ENCODE data around the gene PPP1R12B.
A peak's percentile ranks its signal among the peaks of the same experiment; 100 is the strongest.
"Not testable (repeated sequence)": the region's sequence is repeated elsewhere in the genome, so short reads cannot be mapped to it uniquely, and the experiment has no call there.

PPP1R12B gene

DNA sequence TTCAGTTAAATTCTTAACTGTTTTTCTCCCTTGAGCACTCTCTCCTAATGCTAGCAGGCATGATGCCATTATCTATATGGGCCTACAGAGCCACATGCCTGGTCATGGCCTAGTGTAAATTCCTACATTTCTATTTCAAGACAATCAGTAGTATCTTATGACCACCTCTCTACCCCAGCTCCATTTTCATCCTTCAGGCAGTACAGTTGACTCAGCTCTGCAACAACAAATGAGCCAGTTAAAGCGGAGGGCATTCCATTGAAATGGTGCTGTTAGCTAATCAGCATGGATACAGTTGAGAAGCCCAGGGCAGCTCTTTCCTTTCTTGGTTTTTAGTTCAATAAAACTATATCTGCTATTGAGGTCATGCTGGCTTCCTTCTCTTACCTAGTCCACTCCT is 150.0 kb downstream of the PPP1R12B start:
- peaks cover 12% of the 10 kb centered on the region for H3K36me3 ChIP-seq (ENCODE audit: insufficient read depth, low read length)
- no peak overlapping the region for H3K27ac ChIP-seq (ENCODE audit: low read depth, low read length)
- WGBS, result 75% methylated on average over 1 of the region's 1 CpG
- no peaks in the 10 kb centered on the region for H3K9me3 ChIP-seq (ENCODE audit: insufficient read depth, low read depth, low read length)
- no peaks in the 10 kb centered on the region; the same call in 1 of the 2 replicates for H3K4me1 ChIP-seq (ENCODE audit: insufficient read depth, low read length)
- no peaks in the 10 kb centered on the region for H3K27me3 ChIP-seq (ENCODE audit: insufficient read depth, low read length)
- H3K9ac ChIP-seq (ENCODE audit: low read depth, low read length), result no peak overlapping the region
- no peak overlapping the region for H3K4me3 ChIP-seq (ENCODE audit: low read length)

DNA sequence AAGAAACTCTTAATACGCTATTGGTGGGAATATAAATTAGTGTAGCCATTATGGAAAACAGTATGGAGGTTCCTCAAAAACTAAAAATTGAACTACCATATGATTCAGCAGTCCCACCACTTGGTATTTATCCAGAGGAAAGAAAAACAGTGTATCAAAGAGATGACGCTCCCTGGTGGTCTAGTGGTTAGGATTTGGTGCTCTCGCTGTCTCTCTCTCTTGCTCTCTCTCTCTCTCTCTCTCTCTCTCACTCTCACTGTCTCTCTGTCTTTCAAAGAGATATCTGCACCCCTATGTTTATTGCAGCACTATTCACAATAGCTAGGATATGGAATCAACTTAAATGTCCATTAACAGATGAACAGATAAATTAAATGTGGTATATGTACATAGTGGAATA is 151.5 kb downstream of the PPP1R12B start:
- H3K9me3 ChIP-seq (ENCODE audit: insufficient read depth, low read depth, low read length); H3K4me3 ChIP-seq (ENCODE audit: low read length); H3K27ac ChIP-seq (ENCODE audit: low read depth, low read length); H3K9ac ChIP-seq (ENCODE audit: low read depth, low read length); H3K4me1 ChIP-seq (ENCODE audit: insufficient read depth, low read length); H3K27me3 ChIP-seq (ENCODE audit: insufficient read depth, low read length): not testable (repeated sequence)
- peaks cover 12% of the 10 kb centered on the region for H3K36me3 ChIP-seq (ENCODE audit: insufficient read depth, low read length)
- WGBS, result 87% methylated on average over 3 of the region's 3 CpGs

DNA sequence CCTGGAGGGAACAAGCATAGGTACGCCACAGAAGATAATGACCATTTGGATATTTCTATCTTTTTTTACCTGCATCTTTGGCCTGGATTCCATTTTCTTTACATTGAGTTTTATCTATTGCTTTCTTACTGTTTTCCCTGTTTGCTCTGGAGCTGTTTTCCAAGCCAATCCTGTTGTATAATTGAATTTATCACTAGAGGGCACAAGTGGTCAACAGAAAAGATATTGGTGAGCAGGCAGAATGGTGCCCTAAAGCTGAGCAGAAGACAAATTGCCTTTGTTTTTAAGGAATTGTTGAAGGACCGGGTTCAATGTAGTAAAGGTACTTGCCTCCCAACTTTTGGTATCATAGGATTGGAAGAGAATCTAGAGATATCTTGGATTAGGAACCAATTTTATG is 152.8 kb downstream of the PPP1R12B start:
- Histone ChIP-seq H3K27me3 (ENCODE audit: insufficient read depth, low read length) (no peaks in the 10 kb centered on the region), H3K4me3 (ENCODE audit: low read length) (no peak overlapping the region), H3K36me3 (ENCODE audit: insufficient read depth, low read length) (no peaks in the 10 kb centered on the region), H3K9ac (ENCODE audit: low read depth, low read length) (no peak overlapping the region), H3K27ac (ENCODE audit: low read depth, low read length) (no peak overlapping the region), H3K4me1 (ENCODE audit: insufficient read depth, low read length) (peaks cover 14% of the 10 kb centered on the region), H3K9me3 (ENCODE audit: insufficient read depth, low read depth, low read length) (no peaks in the 10 kb centered on the region)
- WGBS, result 53% methylated on average over 2 of the region's 2 CpGs

DNA sequence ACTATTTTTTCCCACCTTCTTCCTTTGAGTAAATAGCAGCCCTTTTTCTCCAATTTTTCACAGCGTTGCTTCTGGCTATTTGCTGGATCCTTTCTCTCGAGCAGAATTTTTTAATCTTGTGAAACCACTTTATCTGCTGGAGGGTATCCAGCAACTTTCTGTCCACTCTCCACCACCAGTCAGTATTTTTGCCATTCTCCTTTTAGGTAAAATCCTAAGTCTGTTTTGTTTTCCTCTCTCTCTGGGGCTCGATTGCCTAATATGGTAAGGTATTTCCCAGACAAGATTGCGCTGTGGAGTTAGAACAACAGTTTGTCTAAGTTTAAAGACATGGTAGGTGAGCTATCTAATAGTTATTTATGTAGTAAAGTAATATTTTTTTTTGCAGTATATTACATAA is 156.9 kb downstream of the PPP1R12B start:
- H3K9me3 ChIP-seq (ENCODE audit: insufficient read depth, low read depth, low read length), result no peaks in the 10 kb centered on the region
- H3K27me3 ChIP-seq (ENCODE audit: insufficient read depth, low read length), result no peaks in the 10 kb centered on the region
- H3K9ac ChIP-seq (ENCODE audit: low read depth, low read length), result peak overlapping the region; percentile 74; the same call in 1 of the 2 replicates
- H3K4me1 ChIP-seq (ENCODE audit: insufficient read depth, low read length), result peaks cover 14% of the 10 kb centered on the region
- 52% methylated on average over 4 of the region's 4 CpGs for WGBS
- peak overlapping the region; percentile 79 for H3K27ac ChIP-seq (ENCODE audit: low read depth, low read length)
- H3K36me3 ChIP-seq (ENCODE audit: insufficient read depth, low read length), result no peaks in the 10 kb centered on the region
- no peak overlapping the region for H3K4me3 ChIP-seq (ENCODE audit: low read length)

DNA sequence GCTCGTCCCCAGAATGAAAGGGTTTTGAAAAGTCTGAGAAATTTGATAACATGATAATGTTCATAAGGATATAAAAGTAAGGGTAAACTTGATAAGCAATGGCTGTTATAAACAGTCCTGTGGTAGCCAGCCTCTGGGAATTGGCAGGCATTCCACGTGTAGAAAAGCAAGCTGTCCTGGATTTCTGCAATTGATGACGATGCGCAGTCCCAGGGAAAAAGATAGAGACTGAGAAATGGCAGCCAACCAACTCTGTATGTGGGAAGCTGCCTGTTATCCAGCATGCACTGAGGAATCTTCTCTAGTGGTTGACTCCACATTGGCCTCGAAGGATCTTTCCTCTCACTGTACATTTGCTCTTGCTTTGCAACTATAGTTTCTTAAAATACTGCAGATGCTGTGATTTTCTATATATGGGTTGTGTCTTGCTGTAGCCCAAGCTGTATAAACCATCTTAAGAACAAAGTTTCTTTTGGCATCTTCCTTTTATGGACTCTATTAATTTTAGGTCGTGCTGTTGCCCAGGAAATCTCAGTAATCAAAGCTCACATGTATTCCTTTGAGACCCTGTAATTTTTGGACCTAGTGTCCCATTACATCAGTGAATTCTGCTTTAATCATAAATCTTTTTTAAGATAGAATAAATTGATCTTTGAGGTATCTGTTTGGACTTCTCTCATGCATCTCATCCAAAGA is 157.5 kb downstream of the PPP1R12B start:
- peak overlapping the region; percentile 74; the same call in 1 of the 2 replicates for H3K9ac ChIP-seq (ENCODE audit: low read depth, low read length)
- peaks cover 14% of the 10 kb centered on the region for H3K4me1 ChIP-seq (ENCODE audit: insufficient read depth, low read length)
- H3K9me3 ChIP-seq (ENCODE audit: insufficient read depth, low read depth, low read length); H3K27me3 ChIP-seq (ENCODE audit: insufficient read depth, low read length); H3K36me3 ChIP-seq (ENCODE audit: insufficient read depth, low read length); H3K4me3 ChIP-seq (ENCODE audit: low read length): not testable (repeated sequence)
- WGBS, result 84% methylated on average over 6 of the region's 6 CpGs
- H3K27ac ChIP-seq (ENCODE audit: low read depth, low read length), result peak overlapping the region; percentile 33

DNA sequence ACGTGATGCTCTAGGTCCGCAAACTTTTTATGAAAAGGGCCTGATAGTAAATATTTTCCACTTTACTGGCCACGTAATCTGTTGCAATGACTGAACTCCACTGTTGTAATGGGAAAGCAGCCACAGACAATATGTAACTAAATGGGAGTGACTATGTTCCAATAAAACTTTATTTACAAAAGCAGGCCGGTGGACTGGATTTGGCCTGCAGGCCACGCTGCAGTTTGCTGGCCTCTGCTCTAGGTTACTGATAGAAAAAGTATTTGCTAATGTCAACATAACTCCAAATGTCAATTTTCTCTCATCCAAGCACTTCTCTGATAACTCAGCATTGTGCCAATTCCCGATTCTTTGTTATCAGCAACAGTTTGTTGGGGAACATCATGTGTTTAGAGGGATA is 160.4 kb downstream of the PPP1R12B start:
- H3K4me3 ChIP-seq (ENCODE audit: low read length); H3K9ac ChIP-seq (ENCODE audit: low read depth, low read length); H3K27me3 ChIP-seq (ENCODE audit: insufficient read depth, low read length); H3K36me3 ChIP-seq (ENCODE audit: insufficient read depth, low read length); H3K27ac ChIP-seq (ENCODE audit: low read depth, low read length); H3K9me3 ChIP-seq (ENCODE audit: insufficient read depth, low read depth, low read length): not testable (repeated sequence)
- 95% methylated on average over 3 of the region's 6 CpGs for WGBS
- H3K4me1 ChIP-seq (ENCODE audit: insufficient read depth, low read length), result peaks cover 14% of the 10 kb centered on the region

DNA sequence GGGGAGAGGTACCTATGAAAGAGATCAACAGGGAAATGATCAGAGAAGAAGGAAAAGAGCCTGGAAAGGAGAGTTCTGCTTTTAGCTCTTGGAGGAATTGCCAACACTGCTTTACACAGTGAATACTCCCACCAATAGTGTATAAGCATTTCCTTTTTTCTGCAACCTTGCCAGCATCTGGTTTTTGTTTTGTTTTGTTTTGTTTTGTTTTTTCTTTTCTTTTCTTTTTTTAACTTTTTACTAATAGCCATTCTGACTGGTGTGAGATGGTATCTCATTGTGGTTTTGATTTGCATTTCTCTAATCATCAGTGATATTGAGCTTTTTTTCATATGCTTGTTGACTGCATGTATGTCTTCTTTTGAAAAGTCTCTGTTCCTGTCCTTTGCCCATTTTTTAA is 165.4 kb downstream of the PPP1R12B start:
- not testable (repeated sequence) for H3K4me1 ChIP-seq (ENCODE audit: insufficient read depth, low read length); H3K9me3 ChIP-seq (ENCODE audit: insufficient read depth, low read depth, low read length); H3K9ac ChIP-seq (ENCODE audit: low read depth, low read length); H3K27me3 ChIP-seq (ENCODE audit: insufficient read depth, low read length); H3K4me3 ChIP-seq (ENCODE audit: low read length); H3K27ac ChIP-seq (ENCODE audit: low read depth, low read length); H3K36me3 ChIP-seq (ENCODE audit: insufficient read depth, low read length)

DNA sequence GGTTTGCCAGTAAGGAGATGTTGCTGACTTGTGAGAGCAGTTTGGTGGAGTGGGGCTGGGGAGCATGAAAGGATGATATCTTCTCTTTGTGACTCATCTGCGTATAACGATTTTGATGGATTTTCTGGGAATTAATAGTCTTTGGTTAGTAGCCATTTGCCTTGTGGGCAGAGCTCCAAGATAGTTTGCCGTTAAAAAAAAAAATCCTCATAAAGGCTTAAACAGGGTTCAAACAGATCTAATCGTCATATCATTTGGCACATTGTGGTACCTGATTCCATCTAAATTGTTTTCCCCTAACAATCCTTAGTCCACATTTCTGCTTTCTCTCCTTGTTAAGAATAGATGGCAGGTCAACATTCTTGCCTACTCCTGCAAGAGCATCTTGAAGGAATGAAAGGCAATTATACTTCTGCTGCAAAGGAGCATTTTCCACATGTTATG is 168.0 kb downstream of the PPP1R12B start:
- WGBS, result 90% methylated on average over 4 of the region's 4 CpGs
- no peak overlapping the region for H3K27ac ChIP-seq (ENCODE audit: low read depth, low read length)
- no peaks in the 10 kb centered on the region for H3K36me3 ChIP-seq (ENCODE audit: insufficient read depth, low read length)
- H3K4me3 ChIP-seq (ENCODE audit: low read length), result no peak overlapping the region
- H3K9ac ChIP-seq (ENCODE audit: low read depth, low read length), result no peak overlapping the region
- H3K27me3 ChIP-seq (ENCODE audit: insufficient read depth, low read length), result no peaks in the 10 kb centered on the region
- H3K4me1 ChIP-seq (ENCODE audit: insufficient read depth, low read length), result no peaks in the 10 kb centered on the region
- no peaks in the 10 kb centered on the region for H3K9me3 ChIP-seq (ENCODE audit: insufficient read depth, low read depth, low read length)

DNA sequence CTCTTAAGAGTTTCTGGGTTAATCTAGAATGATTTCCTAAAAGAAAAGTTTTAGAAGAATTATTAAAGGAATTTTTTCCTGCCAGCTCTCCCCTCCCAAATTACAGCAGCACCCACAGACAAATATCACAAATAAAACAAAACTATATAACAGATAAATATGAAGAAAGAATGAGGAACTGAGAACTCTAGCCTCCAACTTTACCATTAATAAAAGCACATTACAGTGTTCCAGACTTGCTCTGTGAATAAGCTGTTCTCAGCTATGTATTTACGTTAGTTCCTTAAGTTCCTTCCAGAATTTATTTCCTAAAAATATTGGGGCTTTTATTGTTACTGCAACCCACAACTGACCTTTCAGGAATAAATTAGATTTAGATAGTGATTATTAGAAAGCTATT is 168.6 kb downstream of the PPP1R12B start:
- not testable (repeated sequence) for H3K4me1 ChIP-seq (ENCODE audit: insufficient read depth, low read length); H3K27ac ChIP-seq (ENCODE audit: low read depth, low read length); H3K9ac ChIP-seq (ENCODE audit: low read depth, low read length); H3K9me3 ChIP-seq (ENCODE audit: insufficient read depth, low read depth, low read length); H3K4me3 ChIP-seq (ENCODE audit: low read length); H3K36me3 ChIP-seq (ENCODE audit: insufficient read depth, low read length); H3K27me3 ChIP-seq (ENCODE audit: insufficient read depth, low read length)
- 100% methylated on average over 1 of the region's 1 CpG for WGBS

DNA sequence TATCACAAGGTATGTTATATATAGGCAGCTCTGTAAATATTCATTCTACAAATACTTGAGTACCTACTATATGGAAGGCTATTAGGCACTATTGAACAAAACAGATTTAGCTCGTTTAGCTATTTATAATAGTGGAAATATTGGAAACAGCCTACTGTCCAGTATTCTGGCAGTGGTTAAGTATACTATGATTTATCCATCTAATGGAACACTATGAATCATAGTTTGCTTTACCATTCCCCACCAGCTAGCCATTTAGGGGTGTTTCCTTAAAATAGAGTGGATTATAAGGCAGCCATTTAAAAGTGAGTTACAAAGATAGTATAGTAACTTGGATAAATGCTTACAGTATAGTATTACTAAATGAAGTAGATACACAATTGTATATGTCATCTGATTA is 169.7 kb downstream of the PPP1R12B start:
- not testable (repeated sequence) for H3K27ac ChIP-seq (ENCODE audit: low read depth, low read length); H3K4me3 ChIP-seq (ENCODE audit: low read length); H3K36me3 ChIP-seq (ENCODE audit: insufficient read depth, low read length); H3K9me3 ChIP-seq (ENCODE audit: insufficient read depth, low read depth, low read length); H3K27me3 ChIP-seq (ENCODE audit: insufficient read depth, low read length); H3K4me1 ChIP-seq (ENCODE audit: insufficient read depth, low read length); H3K9ac ChIP-seq (ENCODE audit: low read depth, low read length)
- WGBS, result 100% methylated on average over 1 of the region's 1 CpG

DNA sequence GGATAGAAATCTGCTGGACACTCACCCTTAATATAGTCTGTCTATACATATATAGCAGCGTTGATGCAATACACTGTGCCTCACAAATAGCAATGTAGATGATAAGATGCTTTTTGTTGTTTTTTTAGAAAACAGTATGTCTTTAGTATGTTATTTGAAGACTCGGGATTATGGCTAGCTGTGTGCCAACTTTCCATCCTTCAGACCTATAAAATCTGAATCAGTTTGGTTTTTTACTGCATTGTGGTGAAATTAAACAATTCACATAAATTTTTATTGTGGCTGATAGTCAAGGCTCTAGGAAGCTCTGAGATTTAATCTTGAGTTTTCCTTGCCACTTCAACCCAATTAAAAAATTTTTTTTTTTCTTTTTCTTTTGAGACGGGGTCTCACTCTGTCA is 170.4 kb downstream of the PPP1R12B start:
- H3K4me1 ChIP-seq (ENCODE audit: insufficient read depth, low read length); H3K27me3 ChIP-seq (ENCODE audit: insufficient read depth, low read length); H3K4me3 ChIP-seq (ENCODE audit: low read length); H3K9me3 ChIP-seq (ENCODE audit: insufficient read depth, low read depth, low read length); H3K27ac ChIP-seq (ENCODE audit: low read depth, low read length); H3K9ac ChIP-seq (ENCODE audit: low read depth, low read length); H3K36me3 ChIP-seq (ENCODE audit: insufficient read depth, low read length): not testable (repeated sequence)
- WGBS, result 93% methylated on average over 2 of the region's 3 CpGs

DNA sequence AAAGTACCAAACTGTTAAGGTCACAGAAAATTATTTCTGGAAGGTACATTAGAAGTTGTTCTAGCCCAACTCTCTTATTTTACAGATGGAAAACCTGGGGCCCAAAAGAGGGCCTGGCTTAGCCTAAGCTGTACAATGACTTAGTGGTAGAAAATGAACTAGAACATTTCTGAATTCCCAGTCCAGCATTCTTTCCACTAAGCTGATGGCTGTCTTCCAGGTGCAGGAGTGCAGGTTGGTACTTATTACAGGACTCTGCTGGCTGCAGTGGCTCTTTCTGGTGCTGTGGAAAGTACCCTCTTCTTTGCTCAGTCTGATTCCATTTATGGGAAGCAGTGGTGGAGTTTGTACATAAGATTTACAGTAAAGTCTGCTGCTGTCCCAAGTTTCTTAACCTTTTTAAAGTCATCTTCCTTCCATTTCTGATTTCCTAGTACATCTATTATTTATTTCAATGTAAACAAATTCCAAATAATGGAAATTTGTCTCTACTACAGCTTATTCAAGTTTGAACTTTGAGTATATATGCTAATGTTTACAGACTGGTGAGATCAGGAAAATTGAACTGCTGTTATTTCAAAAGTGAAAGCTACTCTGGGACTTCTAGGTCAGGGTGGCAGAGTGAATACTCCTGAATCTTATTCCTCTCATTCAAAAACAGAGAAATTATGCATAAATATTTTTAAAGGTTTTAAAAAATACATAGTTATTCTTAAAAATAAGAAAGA is 171.8 kb downstream of the PPP1R12B start:
- H3K4me1 ChIP-seq (ENCODE audit: insufficient read depth, low read length); H3K27me3 ChIP-seq (ENCODE audit: insufficient read depth, low read length); H3K9ac ChIP-seq (ENCODE audit: low read depth, low read length); H3K9me3 ChIP-seq (ENCODE audit: insufficient read depth, low read depth, low read length); H3K4me3 ChIP-seq (ENCODE audit: low read length); H3K36me3 ChIP-seq (ENCODE audit: insufficient read depth, low read length); H3K27ac ChIP-seq (ENCODE audit: low read depth, low read length): not testable (repeated sequence)

Measured in HUES64 (cell line).